Adrenal gland (tissue), 12 donors: ENCODE results near the gene WDR17. TPM values are rescaled to one million over a fixed set of nuclear protein-coding genes. Genes with fewer than 3 reads are reported as not detected.

Source experiments
- DNase-seq, 7 donors: peaks; one replicate each; pipeline ENCODE4 v3.0.0-alpha.2; 2019 to 2020
- H3K27ac ChIP-seq, 5 donors: fragments of 200-600 bp; sonication (generic) in 4 of 5; 1 replicate in 3 of 5; 2 replicates in 2 of 5; pipeline versions ENCODE4 v1.5.1 to v1.8.0; 2016 to 2020; ENCODE audit warnings: mild to moderate bottlenecking in 1 of 5
- H3K27me3 ChIP-seq: fragments of 200-600 bp; 2 replicates; pipeline ENCODE4 v1.8.0; 2021
- H3K36me3 ChIP-seq, 2 donors: fragments of 200-600 bp; replicated peaks in 1 of 2; 1 replicate in 1 of 2; 2 replicates in 1 of 2; pipeline versions ENCODE4 v1.5.1 to v1.8.0; 2018 to 2022
- H3K4me1 ChIP-seq, 2 donors: fragments of 200-600 bp; replicated peaks in 1 of 2; 1 replicate in 1 of 2; 2 replicates in 1 of 2; pipeline versions ENCODE4 v1.5.1 to v1.8.0; 2018 to 2021
- H3K4me3 ChIP-seq, 4 donors: fragments of 200-600 bp; sonication (generic) in 3 of 4; one replicate each; pipeline ENCODE4 v1.5.1; 2016 to 2018
- H3K9me3 ChIP-seq, 3 donors: fragments of 200-600 bp; sonication (generic) in 1 of 3; replicated peaks in 1 of 3; 1 replicate in 2 of 3; 2 replicates in 1 of 3; pipeline versions ENCODE4 v1.5.1 to v1.8.0; 2016 to 2021
- POLR2A ChIP-seq, 2 donors: fragments of 450-650 bp; IDR thresholded peaks; one replicate each; pipeline ENCODE4 v1.6.1; 2017; ENCODE audit warnings: antibody characterized with exemption in 2 of 2, mild to moderate bottlenecking in 2 of 2, moderate library complexity in 1 of 2
- WGBS, 4 donors: extraction: QIAGEN DNeasy Blood & Tissue Kit in 2 of 4; methylation state at CpG; one replicate each; pipeline versions ENCODE4 v1.1.5 to v1.1.7; 2013 to 2017; 5-methylcytosine and 5-hydroxymethylcytosine counted together
- intact Hi-C, 2 donors: fragments of 100-400 bp; cut with DNase I; formaldehyde crosslinking; loops; one replicate each; pipeline versions ENCODE4 v1.14.1 to v1.15.0; 2022 to 2023
- polyA plus RNA-seq, 3 donors: library from polyadenylated mRNA; stranded (reverse); fragments of 200-250 nt in 2 of 3; fragments of 350-450 nt in 1 of 3; fragmentation: Illumina TruSeq in 1 of 3; extraction: RNeasy Lipid Tissue Mini Kit (QIAGEN cat#74804) in 1 of 3; gene quantifications; one replicate each; pipeline ENCODE4 v1.2.3, GENCODE V29; 2013 to 2014
- small RNA-seq, 2 donors: library from RNA; depleted of rRNA; stranded (forward); fragments of <200 nt; gene quantifications; one replicate each; pipeline ENCODE3, GENCODE V24; 2016
- total RNA-seq, 9 donors: library from RNA; depleted of rRNA in 4 of 9; stranded (reverse); fragments of >200 nt in 4 of 9; fragments of 120-200 nt in 1 of 9; fragmentation: NEBNext Ultra II Directional in 1 of 9; extraction: Animal tissue kit (Norgen Biotek cat#: 25700) in 1 of 9; gene quantifications; one replicate each; pipeline versions ENCODE4 v1.1.0 to v1.2.4, GENCODE V29; 2013 to 2023
- TF ChIP-seq, protein P1 (sequence below), 6 experiments: fragments of 450-650 bp in 4 of 6; fragments of 200-600 bp in 2 of 6; sonication (generic) in 1 of 6; IDR thresholded peaks; 1 replicate in 5 of 6; 2 replicates in 1 of 6; pipeline versions ENCODE4 v1.5.1 to v1.8.0; 2016 to 2021; ENCODE audit warnings: antibody characterized with exemption in 6 of 6, mild to moderate bottlenecking in 2 of 6, moderate library complexity in 1 of 6
- donor health status: healthy with polysubstance abuse.
- donor health status: Bipolar disorder and iron deficiency.
- donor health status: DM: yes; HTN: yes; CAD: no.
- donor health status: DM: no; HTN: no; CAD: no.
- donor health status: DM: no; HTN: no; CAD: no.
- donor health status: DM: yes; HTN: yes; CAD: no.

The WDR17 gene
- total and polyA plus RNA-seq, 12 donors: 0.81 to 7.7 (median 2.9) TPM

DNA sequence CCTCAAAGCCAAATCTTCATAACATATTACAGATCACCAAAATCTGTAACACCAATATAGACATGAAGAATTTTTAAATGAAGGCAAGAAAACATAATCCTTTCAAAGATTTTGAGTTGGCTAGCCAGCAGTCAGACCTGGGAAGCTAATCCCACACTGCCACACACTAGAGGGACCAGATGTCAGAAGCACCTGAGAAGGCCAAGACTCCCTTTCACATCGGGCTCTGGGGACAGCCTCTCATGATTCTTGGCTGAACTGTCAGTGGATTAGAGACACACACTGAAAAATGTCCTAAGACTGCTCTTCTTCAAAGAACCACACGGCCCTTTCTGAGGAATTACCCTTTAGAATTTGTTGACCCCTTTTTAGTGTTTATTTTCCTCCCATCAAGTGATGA is 157.9 kb downstream of the WDR17 start:
- H3K9me3 ChIP-seq: no peaks in the 10 kb centered on the region
- no peak overlapping the region for H3K4me3 ChIP-seq
- no peaks in the 10 kb centered on the region for H3K27me3 ChIP-seq
- no peak for DNase-seq
- 69 to 76% (median 70%) methylated on average over 2 of the region's 2 CpGs for WGBS, 4 donors
- TF ChIP-seq, protein P1, sequence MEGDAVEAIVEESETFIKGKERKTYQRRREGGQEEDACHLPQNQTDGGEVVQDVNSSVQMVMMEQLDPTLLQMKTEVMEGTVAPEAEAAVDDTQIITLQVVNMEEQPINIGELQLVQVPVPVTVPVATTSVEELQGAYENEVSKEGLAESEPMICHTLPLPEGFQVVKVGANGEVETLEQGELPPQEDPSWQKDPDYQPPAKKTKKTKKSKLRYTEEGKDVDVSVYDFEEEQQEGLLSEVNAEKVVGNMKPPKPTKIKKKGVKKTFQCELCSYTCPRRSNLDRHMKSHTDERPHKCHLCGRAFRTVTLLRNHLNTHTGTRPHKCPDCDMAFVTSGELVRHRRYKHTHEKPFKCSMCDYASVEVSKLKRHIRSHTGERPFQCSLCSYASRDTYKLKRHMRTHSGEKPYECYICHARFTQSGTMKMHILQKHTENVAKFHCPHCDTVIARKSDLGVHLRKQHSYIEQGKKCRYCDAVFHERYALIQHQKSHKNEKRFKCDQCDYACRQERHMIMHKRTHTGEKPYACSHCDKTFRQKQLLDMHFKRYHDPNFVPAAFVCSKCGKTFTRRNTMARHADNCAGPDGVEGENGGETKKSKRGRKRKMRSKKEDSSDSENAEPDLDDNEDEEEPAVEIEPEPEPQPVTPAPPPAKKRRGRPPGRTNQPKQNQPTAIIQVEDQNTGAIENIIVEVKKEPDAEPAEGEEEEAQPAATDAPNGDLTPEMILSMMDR (IDR thresholded peaks at IDR 0.05): no peak
- no peaks in the 10 kb centered on the region for H3K4me1 ChIP-seq
- intact Hi-C loops: no loop called here
- H3K27ac ChIP-seq: no peak overlapping the region
- no peaks in the 10 kb centered on the region for H3K36me3 ChIP-seq

DNA sequence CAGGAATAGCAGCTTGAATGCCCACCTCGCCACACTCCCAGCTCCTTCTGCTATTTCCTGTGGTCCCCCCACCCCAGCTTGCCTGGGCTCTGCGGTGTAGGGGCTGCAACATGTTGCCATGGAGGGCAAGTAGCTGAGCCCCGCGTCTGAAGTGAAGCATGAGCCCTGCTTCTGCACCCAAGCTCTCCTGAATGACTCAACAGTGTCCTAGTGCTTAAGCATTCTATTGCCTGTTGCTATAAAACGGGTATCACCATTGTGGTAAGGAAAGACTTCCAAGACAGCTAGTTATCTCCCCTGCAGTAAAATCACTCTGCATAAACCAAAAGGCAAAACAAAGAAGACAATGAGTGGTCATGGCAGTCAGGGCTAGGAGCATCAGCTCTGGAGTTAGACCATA is 161.1 kb downstream of the WDR17 start:
- H3K36me3 ChIP-seq: no peaks in the 10 kb centered on the region
- intact Hi-C loops: no loop called here
- WGBS, 4 donors: 39 to 69% (median 58%) methylated on average over 5 of the region's 5 CpGs
- no peaks in the 10 kb centered on the region for H3K27me3 ChIP-seq
- no peaks in the 10 kb centered on the region for H3K9me3 ChIP-seq
- H3K4me3 ChIP-seq: no peak overlapping the region
- no peak for DNase-seq
- no peaks in the 10 kb centered on the region for H3K4me1 ChIP-seq
- TF ChIP-seq, protein P1 (IDR thresholded peaks at IDR 0.05): no peak
- no peak for TF ChIP-seq POLR2A (IDR thresholded peaks at IDR 0.05)
- H3K27ac ChIP-seq: no peak overlapping the region

DNA sequence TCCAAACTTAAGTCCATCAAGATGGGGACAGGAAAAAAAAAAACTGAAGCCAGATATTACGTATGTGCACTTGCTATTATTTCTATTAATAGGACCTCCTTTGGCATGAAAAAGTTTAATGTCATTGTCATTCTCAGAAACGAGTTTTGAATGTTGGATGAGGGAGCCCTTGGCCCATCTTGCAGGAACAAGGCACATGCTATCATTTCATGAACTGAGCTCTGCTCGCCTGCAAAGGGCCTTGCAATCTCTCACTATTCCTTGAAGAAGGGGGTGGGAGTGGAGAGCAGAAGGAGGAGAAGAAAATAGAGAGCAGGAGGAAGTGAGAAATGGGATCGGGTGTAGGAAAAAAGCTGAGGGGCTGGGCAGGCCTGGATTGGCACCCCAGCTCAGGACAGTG is 164.0 kb downstream of the WDR17 start:
- DNase-seq: no peak
- H3K36me3 ChIP-seq: no peaks in the 10 kb centered on the region
- intact Hi-C loops: no loop called here
- H3K9me3 ChIP-seq: no peaks in the 10 kb centered on the region
- TF ChIP-seq, protein P1 (IDR thresholded peaks at IDR 0.05): no peak
- TF ChIP-seq POLR2A (IDR thresholded peaks at IDR 0.05): no peak
- H3K4me1 ChIP-seq: no peaks in the 10 kb centered on the region
- H3K27me3 ChIP-seq: no peaks in the 10 kb centered on the region
- H3K4me3 ChIP-seq: no peak overlapping the region
- 49 to 69% (median 55%) methylated on average over 4 of the region's 4 CpGs for WGBS, 4 donors
- no peak overlapping the region for H3K27ac ChIP-seq

Small RNA genes within 50 kb of the gene (small RNA-seq; reads per million reads assigned to genes)
- 0 reads per million in 2 donors for gene RF00432

Other genes starting within 250 kb of the WDR17 start
- under 1 TPM in 4 of 9 donors, not detected in 5; 0.33 to 0.83 (median 0.57) TPM for gene SPATA4, start 129.7 kb downstream of the WDR17 start, total RNA-seq
- gene SPATA4, start 129.7 kb downstream of the WDR17 start, polyA plus RNA-seq: under 1 TPM; 0.13 to 0.29 (median 0.24) TPM
- under 1 TPM in 1 of 9 donors, not detected in 8; 0.27 TPM for gene ASB5, start 203.4 kb downstream of the WDR17 start, total RNA-seq
- under 1 TPM in 2 of 3 donors, not detected in 1; 0.17 to 0.20 TPM for gene ASB5, start 203.4 kb downstream of the WDR17 start, polyA plus RNA-seq